Mesendoderm (in vitro differentiated cells): ENCODE results near the gene SECISBP2L.

Source experiments
- DNase-seq: peaks from one replicate; pipeline ENCODE4 v3.0.0; 2013
- H2AK5ac ChIP-seq: 2 replicates; pipeline ENCODE4 v1.6.1; 2013; ENCODE audit warnings: low read length, inconsistent platforms
- H2BK120ac ChIP-seq: 2 replicates; pipeline ENCODE4 v1.6.1; 2013; ENCODE audit warnings: low read depth, mild to moderate bottlenecking, low read length, moderate library complexity, mixed read lengths
- H2BK15ac ChIP-seq: replicated peaks from 2 replicates; pipeline ENCODE4 v1.6.1; 2013; ENCODE audit warnings: low read depth, mild to moderate bottlenecking, moderate library complexity
- H2BK5ac ChIP-seq: 2 replicates; pipeline ENCODE4 v1.6.1; 2013; ENCODE audit warnings: low read length, inconsistent platforms
- H3K18ac ChIP-seq: 2 replicates; pipeline ENCODE4 v1.6.1; 2013; ENCODE audit warnings: mild to moderate bottlenecking, low read length, mixed read lengths
- H3K23ac ChIP-seq: one replicate; pipeline ENCODE4 v1.6.1; 2013; ENCODE audit warnings: low read length
- H3K27ac ChIP-seq: 2 replicates; pipeline ENCODE4 v1.5.1; 2013; ENCODE audit warnings: low read depth, mild to moderate bottlenecking, inconsistent platforms, low read length, moderate library complexity
- H3K27me3 ChIP-seq: 2 replicates; pipeline ENCODE4 v1.6.1; 2013; ENCODE audit warnings: low read length, control low read depth, mild to moderate bottlenecking, inconsistent platforms; ENCODE audit not compliant: insufficient read depth, poor library complexity
- H3K36me3 ChIP-seq: 2 replicates; pipeline ENCODE4 v1.6.1; 2013; ENCODE audit warnings: low read length, inconsistent platforms; ENCODE audit not compliant: control insufficient read depth, insufficient read depth
- H3K4ac ChIP-seq: one replicate; pipeline ENCODE4 v1.6.1; 2013; ENCODE audit warnings: low read depth, mild to moderate bottlenecking, low read length, moderate library complexity
- H3K4me1 ChIP-seq: 2 replicates; pipeline ENCODE4 v1.6.1; 2013; ENCODE audit warnings: low read depth, low read length, inconsistent platforms; ENCODE audit not compliant: control insufficient read depth
- H3K4me2 ChIP-seq: 2 replicates; pipeline ENCODE4 v1.6.1; 2013; ENCODE audit warnings: low read length
- H3K4me3 ChIP-seq: 2 replicates; pipeline ENCODE4 v1.5.1; 2013; ENCODE audit warnings: mild to moderate bottlenecking, low read length
- H3K56ac ChIP-seq: one replicate; pipeline ENCODE4 v1.6.1; 2013; ENCODE audit warnings: low read length
- H3K79me1 ChIP-seq: 2 replicates; pipeline ENCODE4 v1.6.1; 2013; ENCODE audit warnings: low read length, inconsistent platforms
- H3K79me2 ChIP-seq: 2 replicates; pipeline ENCODE4 v1.6.1; 2013; ENCODE audit warnings: mild to moderate bottlenecking, low read length; ENCODE audit not compliant: control insufficient read depth, insufficient read depth
- H3K9ac ChIP-seq: 2 replicates; pipeline ENCODE4 v1.6.1; 2013; ENCODE audit warnings: low read length, inconsistent platforms
- H4K5ac ChIP-seq: one replicate; pipeline ENCODE4 v1.6.1; 2013; ENCODE audit warnings: low read length
- H4K8ac ChIP-seq: one replicate; pipeline ENCODE4 v1.6.1; 2013; ENCODE audit warnings: low read depth, mild to moderate bottlenecking, control low read depth, low read length, moderate library complexity
- WGBS: extraction: QIAGEN DNeasy Blood & Tissue Kit; methylation state at CpG from one replicate; pipeline ENCODE4 v1.1.7; 2013; ENCODE audit warnings: low lambda C conversion rate, missing lambda C conversion rate; ENCODE audit not compliant: insufficient coverage; ENCODE audit errors: extremely low coverage; 5-methylcytosine and 5-hydroxymethylcytosine counted together

The SECISBP2L gene

GRCh38 chr15:49062900-49063299 lies 16.7 kb upstream of the SECISBP2L start:
- Histone ChIP-seq H3K79me1 (no peaks in the 10 kb centered on the region), H3K4me2 (no peak overlapping the region), H3K9ac (no peak overlapping the region), H3K56ac (no peak overlapping the region), H3K36me3 (no peaks in the 10 kb centered on the region), H3K27me3 (no peaks in the 10 kb centered on the region), H3K4me3 (no peak overlapping the region), H2BK120ac (no peak overlapping the region), H2BK15ac (no peak overlapping the region), H3K23ac (no peak overlapping the region), H3K79me2 (no peaks in the 10 kb centered on the region), H3K18ac (no peak overlapping the region), H3K4ac (no peak overlapping the region), H2BK5ac (no peak overlapping the region), H3K4me1 (peaks cover 2% of the 10 kb centered on the region), H3K27ac (no peak overlapping the region), H2AK5ac (no peak overlapping the region), H4K8ac (no peak overlapping the region), H4K5ac (no peak overlapping the region)
- no CpG with 5 or more reads among the region's 13 CpGs for WGBS
- peak; percentile 4 for DNase-seq

DNA sequence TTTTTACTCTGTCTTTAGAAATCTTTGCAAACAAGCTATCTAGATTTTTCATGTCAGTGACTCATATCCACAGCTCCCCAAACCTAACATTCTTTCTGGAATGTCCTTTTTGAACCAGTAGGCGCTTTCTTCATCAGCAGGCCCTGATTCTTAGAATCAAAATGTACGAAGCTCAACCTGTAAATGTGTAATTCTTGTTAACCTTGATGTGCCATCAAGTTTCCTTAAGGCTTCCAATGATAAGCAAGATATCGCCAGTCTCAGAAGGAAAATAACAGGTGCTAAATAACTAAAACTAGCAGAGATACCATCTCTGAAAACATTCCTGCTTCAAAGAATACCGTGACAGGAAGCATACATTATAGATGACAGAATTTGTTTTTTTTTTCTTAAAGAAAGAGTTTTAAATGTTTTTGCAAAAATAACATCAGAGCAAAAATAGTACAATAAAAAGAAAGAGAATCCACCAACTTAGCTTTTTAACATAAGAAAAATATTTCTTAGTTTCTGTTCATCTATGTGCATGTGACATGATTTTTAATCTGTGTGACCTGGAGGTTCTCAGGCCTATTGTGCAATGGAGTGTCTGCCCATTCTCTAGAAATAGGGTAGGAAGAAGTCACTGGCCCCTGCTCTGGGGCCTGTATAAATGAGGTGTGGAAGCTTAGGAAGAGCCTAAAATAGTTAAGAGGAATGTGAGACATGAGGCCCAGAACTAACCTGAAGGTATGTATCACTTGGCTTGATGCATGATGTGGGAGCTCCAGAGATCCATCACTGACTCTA lies 14.7 kb upstream of the SECISBP2L start:
- Histone ChIP-seq H3K79me1 (no peaks in the 10 kb centered on the region), H3K4ac (no peak overlapping the region), H3K4me2 (no peak overlapping the region), H2BK120ac (no peak overlapping the region), H2BK5ac (no peak overlapping the region), H3K56ac (no peak overlapping the region), H2AK5ac (no peak overlapping the region), H4K8ac (no peak overlapping the region), H3K9ac (no peak overlapping the region), H4K5ac (no peak overlapping the region), H3K4me3 (no peak overlapping the region), H3K36me3 (no peaks in the 10 kb centered on the region), H3K27ac (no peak overlapping the region), H2BK15ac (no peak overlapping the region), H3K4me1 (no peaks in the 10 kb centered on the region), H3K27me3 (no peaks in the 10 kb centered on the region), H3K18ac (no peak overlapping the region), H3K23ac (no peak overlapping the region), H3K79me2 (no peaks in the 10 kb centered on the region)
- WGBS: no CpG with 5 or more reads among the region's 4 CpGs
- peak; percentile 8 for DNase-seq

GRCh38 chr15:49059491-49059890 lies 13.2 kb upstream of the SECISBP2L start:
- H4K8ac ChIP-seq: no peak overlapping the region
- no peak for DNase-seq
- no peak overlapping the region for H3K4me2 ChIP-seq
- no peak overlapping the region for H2BK5ac ChIP-seq
- H3K4me1 ChIP-seq: no peaks in the 10 kb centered on the region
- H3K9ac ChIP-seq: no peak overlapping the region
- H3K79me1 ChIP-seq: no peaks in the 10 kb centered on the region
- no peak overlapping the region for H3K18ac ChIP-seq
- no peak overlapping the region for H2AK5ac ChIP-seq
- no peak overlapping the region for H3K23ac ChIP-seq
- H3K79me2 ChIP-seq: no peaks in the 10 kb centered on the region
- H2BK15ac ChIP-seq: no peak overlapping the region
- no peak overlapping the region for H3K56ac ChIP-seq
- H3K4ac ChIP-seq: no peak overlapping the region
- H3K27ac ChIP-seq: no peak overlapping the region
- H4K5ac ChIP-seq: no peak overlapping the region
- H2BK120ac ChIP-seq: no peak overlapping the region
- H3K4me3 ChIP-seq: no peak overlapping the region
- H3K36me3 ChIP-seq: no peaks in the 10 kb centered on the region
- WGBS: no CpG with 5 or more reads among the region's 3 CpGs
- H3K27me3 ChIP-seq: no peaks in the 10 kb centered on the region

GRCh38 chr15:49058559-49058958 lies 12.3 kb upstream of the SECISBP2L start:
- no peak overlapping the region for H3K4me2 ChIP-seq
- DNase-seq: no peak
- no peak overlapping the region for H3K4ac ChIP-seq
- WGBS: no CpG with 5 or more reads among the region's 1 CpG
- H3K18ac ChIP-seq: no peak overlapping the region
- H4K8ac ChIP-seq: no peak overlapping the region
- H2AK5ac ChIP-seq: no peak overlapping the region
- no peak overlapping the region for H2BK120ac ChIP-seq
- no peak overlapping the region for H4K5ac ChIP-seq
- no peak overlapping the region for H2BK15ac ChIP-seq
- no peak overlapping the region for H3K56ac ChIP-seq
- H3K36me3 ChIP-seq: no peaks in the 10 kb centered on the region
- H2BK5ac ChIP-seq: no peak overlapping the region
- H3K79me1 ChIP-seq: no peaks in the 10 kb centered on the region
- H3K23ac ChIP-seq: no peak overlapping the region
- H3K27me3 ChIP-seq: no peaks in the 10 kb centered on the region
- no peaks in the 10 kb centered on the region for H3K4me1 ChIP-seq
- no peak overlapping the region for H3K27ac ChIP-seq
- H3K9ac ChIP-seq: no peak overlapping the region
- no peak overlapping the region for H3K4me3 ChIP-seq
- no peaks in the 10 kb centered on the region for H3K79me2 ChIP-seq

DNA sequence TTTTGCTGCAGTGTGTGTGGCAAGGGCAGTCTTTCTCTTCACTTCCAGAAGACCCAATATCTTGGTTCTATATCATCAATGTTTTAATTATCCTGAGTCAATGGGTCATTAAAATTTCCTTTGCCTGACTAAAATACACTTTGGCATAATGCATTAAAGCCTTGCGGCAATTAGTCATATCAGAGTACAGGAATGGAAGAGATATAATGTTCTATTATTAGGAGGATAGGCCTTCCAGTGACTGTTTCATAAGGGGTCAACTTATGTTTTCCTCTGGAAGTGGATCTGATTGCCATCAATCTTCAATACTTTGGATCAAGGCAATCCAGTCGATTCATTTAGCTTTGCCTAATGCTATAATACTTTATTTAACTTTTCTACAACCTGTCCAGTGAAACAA lies 9.4 kb upstream of the SECISBP2L start:
- H3K4me2 ChIP-seq: no peak overlapping the region
- no peak overlapping the region for H3K9ac ChIP-seq
- H4K8ac ChIP-seq: no peak overlapping the region
- H3K79me1 ChIP-seq: no peaks in the 10 kb centered on the region
- H3K27ac ChIP-seq: no peak overlapping the region
- H3K18ac ChIP-seq: no peak overlapping the region
- no peaks in the 10 kb centered on the region for H3K79me2 ChIP-seq
- H3K27me3 ChIP-seq: no peaks in the 10 kb centered on the region
- H3K4me3 ChIP-seq: no peak overlapping the region
- no peak overlapping the region for H3K56ac ChIP-seq
- H3K4me1 ChIP-seq: no peaks in the 10 kb centered on the region
- H2BK15ac ChIP-seq: no peak overlapping the region
- no peak overlapping the region for H2BK120ac ChIP-seq
- no peak overlapping the region for H2AK5ac ChIP-seq
- no peak for DNase-seq
- WGBS: no CpG with 5 or more reads among the region's 2 CpGs
- no peaks in the 10 kb centered on the region for H3K36me3 ChIP-seq
- no peak overlapping the region for H4K5ac ChIP-seq
- H3K23ac ChIP-seq: no peak overlapping the region
- no peak overlapping the region for H3K4ac ChIP-seq
- H2BK5ac ChIP-seq: no peak overlapping the region

- Histone ChIP-seq H3K79me1 (no peaks in the 10 kb centered on the region), H3K56ac (no peak overlapping the region), H3K36me3 (no peaks in the 10 kb centered on the region), H3K9ac (no peak overlapping the region), H3K4ac (no peak overlapping the region), H2AK5ac (no peak overlapping the region), H3K27ac (no peak overlapping the region), H3K23ac (no peak overlapping the region), H3K79me2 (no peaks in the 10 kb centered on the region), H2BK15ac (no peak overlapping the region), H4K5ac (no peak overlapping the region), H3K4me2 (no peak overlapping the region), H3K4me3 (no peak overlapping the region), H3K4me1 (no peaks in the 10 kb centered on the region), H2BK5ac (no peak overlapping the region), H3K27me3 (no peaks in the 10 kb centered on the region), H2BK120ac (no peak overlapping the region), H3K18ac (no peak overlapping the region), H4K8ac (no peak overlapping the region)
- WGBS: no CpG with 5 or more reads among the region's 4 CpGs
- DNase-seq: no peak
Measured at GRCh38 chr15:49052662-49053061, 6.4 kb upstream of the SECISBP2L start.
